ENCODE measurements around the gene IWS1. TPM values are rescaled to one million over a fixed set of nuclear protein-coding genes. Genes with fewer than 3 reads are reported as not detected.
"Not testable (repeated sequence)": the region's sequence is repeated elsewhere in the genome, so short reads cannot be mapped to it uniquely, and the experiment has no call there.

IWS1 gene
- total RNA-seq, 2 experiments from 2014 or later, result 52.3 to 53.7 TPM

DNA sequence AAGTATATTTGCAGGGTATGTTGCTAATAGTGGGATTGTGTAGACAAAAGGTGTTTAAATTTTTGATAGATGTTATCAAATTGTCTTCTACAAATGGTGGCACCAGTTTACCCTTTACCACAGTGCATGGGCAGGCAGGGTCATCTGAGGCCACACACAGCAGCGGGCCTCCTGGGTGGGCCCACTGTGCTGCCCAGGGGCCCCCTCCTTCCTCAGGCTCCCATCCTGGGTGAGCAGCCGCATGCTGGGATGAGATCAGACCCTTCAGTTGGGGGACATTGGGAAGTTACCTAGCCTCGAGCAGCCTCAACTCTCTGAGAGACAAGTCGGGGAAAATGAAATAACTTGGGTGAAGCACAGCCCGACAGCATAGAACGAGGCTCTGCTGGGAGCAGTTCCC lies 18.9 kb upstream of the IWS1 start:
- Mint-ChIP-seq H3K4me3 (no peak overlapping the region), H3K27ac (no peak overlapping the region), H3K36me3 (ENCODE audit: low read depth) (no peaks in the 10 kb centered on the region), H3K4me1 (ENCODE audit: low read depth) (no peaks in the 10 kb centered on the region), H3K27me3 (peaks cover 11% of the 10 kb centered on the region), H3K9me3 (no peaks in the 10 kb centered on the region)
- DNase-seq, result no peak
- intact Hi-C loops (cut with micrococcal nuclease), result no loop called here
- TF ChIP-seq, protein P1, sequence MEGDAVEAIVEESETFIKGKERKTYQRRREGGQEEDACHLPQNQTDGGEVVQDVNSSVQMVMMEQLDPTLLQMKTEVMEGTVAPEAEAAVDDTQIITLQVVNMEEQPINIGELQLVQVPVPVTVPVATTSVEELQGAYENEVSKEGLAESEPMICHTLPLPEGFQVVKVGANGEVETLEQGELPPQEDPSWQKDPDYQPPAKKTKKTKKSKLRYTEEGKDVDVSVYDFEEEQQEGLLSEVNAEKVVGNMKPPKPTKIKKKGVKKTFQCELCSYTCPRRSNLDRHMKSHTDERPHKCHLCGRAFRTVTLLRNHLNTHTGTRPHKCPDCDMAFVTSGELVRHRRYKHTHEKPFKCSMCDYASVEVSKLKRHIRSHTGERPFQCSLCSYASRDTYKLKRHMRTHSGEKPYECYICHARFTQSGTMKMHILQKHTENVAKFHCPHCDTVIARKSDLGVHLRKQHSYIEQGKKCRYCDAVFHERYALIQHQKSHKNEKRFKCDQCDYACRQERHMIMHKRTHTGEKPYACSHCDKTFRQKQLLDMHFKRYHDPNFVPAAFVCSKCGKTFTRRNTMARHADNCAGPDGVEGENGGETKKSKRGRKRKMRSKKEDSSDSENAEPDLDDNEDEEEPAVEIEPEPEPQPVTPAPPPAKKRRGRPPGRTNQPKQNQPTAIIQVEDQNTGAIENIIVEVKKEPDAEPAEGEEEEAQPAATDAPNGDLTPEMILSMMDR (IDR thresholded peaks at IDR 0.05), result no peak
- ATAC-seq, result no peak
- ChIA-PET CTCF (no interaction called here), POLR2A (no interaction called here)

DNA sequence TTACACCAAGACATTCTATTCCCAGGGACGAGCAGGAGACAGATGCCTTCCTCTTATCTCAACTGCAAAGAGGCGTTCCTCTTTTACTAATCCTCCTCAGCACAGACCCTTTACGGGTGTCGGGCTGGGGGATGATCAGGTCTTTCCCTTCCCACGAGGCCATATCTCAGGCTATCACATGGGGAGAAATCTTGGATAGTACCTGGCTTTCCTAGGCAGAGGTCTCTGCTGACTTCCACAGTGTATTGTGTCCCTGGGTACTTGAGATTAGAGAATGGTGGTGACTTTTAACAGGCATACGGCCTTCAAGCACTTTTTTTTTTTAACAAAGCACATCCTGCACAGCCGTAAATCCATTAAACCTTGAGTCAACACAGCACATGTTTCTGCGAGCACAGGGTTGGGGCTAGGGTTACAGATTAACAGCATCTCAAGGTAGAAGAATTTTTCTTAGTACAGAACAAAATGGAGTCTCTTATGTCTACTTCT lies 16.8 kb upstream of the IWS1 start:
- H3K4me1 Mint-ChIP-seq (ENCODE audit: low read depth); CTCF ChIA-PET; H3K27ac Mint-ChIP-seq; ATAC-seq; H3K9me3 Mint-ChIP-seq; H3K4me3 Mint-ChIP-seq; intact Hi-C loops (cut with micrococcal nuclease); POLR2A ChIA-PET; H3K27me3 Mint-ChIP-seq; H3K36me3 Mint-ChIP-seq (ENCODE audit: low read depth); DNase-seq: not testable (repeated sequence)

DNA sequence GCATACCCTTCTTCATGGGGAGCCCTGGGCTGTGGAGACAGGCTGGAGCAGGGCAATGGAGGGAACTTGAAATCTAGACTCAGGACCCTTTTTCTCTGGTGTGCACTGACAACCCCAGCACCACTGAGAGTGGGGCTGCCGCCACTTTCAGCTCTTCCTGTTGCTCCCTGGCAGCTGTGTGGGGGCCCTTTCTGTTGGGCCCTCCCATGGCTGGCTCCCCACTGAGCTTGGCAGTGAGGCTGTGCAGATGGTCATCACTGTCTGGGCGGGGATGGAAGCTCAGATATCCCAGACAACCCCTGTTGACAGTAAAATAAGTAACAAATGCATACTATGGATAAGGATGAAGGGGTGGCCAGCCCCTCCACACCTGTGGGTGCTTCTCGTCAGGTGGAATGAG lies 15.9 kb upstream of the IWS1 start:
- CTCF ChIA-PET, result no interaction called here
- DNase-seq (no peak), ATAC-seq (no peak)
- no peak overlapping the region for H3K27ac Mint-ChIP-seq
- intact Hi-C loops (cut with micrococcal nuclease), result no loop called here
- peaks cover 8% of the 10 kb centered on the region for H3K27me3 Mint-ChIP-seq
- TF ChIP-seq, protein P1 (IDR thresholded peaks at IDR 0.05), result no peak
- no peaks in the 10 kb centered on the region for H3K36me3 Mint-ChIP-seq (ENCODE audit: low read depth)
- H3K4me3 Mint-ChIP-seq, result no peak overlapping the region
- no peaks in the 10 kb centered on the region for H3K9me3 Mint-ChIP-seq
- H3K4me1 Mint-ChIP-seq (ENCODE audit: low read depth), result no peaks in the 10 kb centered on the region
- POLR2A ChIA-PET, result no interaction called here

DNA sequence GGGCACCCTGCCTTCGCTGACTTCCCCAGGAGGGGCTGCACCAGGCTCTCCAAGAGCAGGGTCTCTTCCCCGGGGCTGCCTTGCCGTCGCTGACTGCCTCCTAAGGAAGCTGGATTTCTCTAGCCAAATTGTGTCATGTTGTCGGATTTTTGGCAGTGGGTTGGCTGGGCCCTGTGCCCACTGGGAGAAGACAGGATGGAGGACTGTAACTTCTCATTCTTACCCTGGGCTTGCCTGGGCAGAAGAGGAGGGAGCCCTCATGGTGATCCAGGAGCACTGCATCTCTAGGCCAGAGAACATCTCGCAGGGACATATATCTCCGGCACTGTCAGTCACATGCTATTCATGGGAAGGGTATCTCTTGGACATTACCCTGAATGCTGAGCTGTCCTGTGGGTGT lies 15.5 kb upstream of the IWS1 start:
- H3K9me3 Mint-ChIP-seq, result no peaks in the 10 kb centered on the region
- CTCF ChIA-PET, result no interaction called here
- no peaks in the 10 kb centered on the region for H3K36me3 Mint-ChIP-seq (ENCODE audit: low read depth)
- TF ChIP-seq, protein P1 (IDR thresholded peaks at IDR 0.05), result no peak
- POLR2A ChIA-PET, result no interaction called here
- ATAC-seq (no peak), DNase-seq (no peak)
- no peak overlapping the region for H3K4me3 Mint-ChIP-seq
- H3K27ac Mint-ChIP-seq, result no peak overlapping the region
- intact Hi-C loops (cut with micrococcal nuclease), result no loop called here
- H3K4me1 Mint-ChIP-seq (ENCODE audit: low read depth), result no peaks in the 10 kb centered on the region
- peaks cover 4% of the 10 kb centered on the region for H3K27me3 Mint-ChIP-seq

DNA sequence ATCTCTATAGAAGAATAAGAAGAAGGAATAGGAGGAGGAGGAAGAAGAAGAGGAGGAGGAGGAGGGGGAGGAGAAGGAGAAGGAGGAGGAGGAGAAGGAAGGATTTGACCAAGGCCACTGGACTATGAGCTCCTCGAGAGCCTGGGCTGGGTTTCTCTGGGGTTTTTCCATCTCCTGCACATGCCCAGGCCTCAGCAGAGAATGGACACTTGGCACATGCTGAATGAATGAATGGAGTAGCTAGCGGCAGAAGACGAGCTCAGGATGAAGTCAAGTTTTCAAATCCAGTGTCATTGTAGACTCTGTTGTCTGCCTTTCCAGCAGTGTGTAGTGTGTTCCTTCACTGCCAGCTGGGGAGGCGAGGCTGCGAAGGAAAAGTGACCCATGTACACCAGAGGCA lies 11.4 kb upstream of the IWS1 start:
- TF ChIP-seq, protein P1 (IDR thresholded peaks at IDR 0.05), result no peak
- Mint-ChIP-seq H3K4me1 (ENCODE audit: low read depth) (no peaks in the 10 kb centered on the region), H3K27ac (no peak overlapping the region), H3K27me3 (peaks cover 2% of the 10 kb centered on the region), H3K4me3 (no peak overlapping the region), H3K36me3 (ENCODE audit: low read depth) (no peaks in the 10 kb centered on the region), H3K9me3 (no peaks in the 10 kb centered on the region)
- DNase-seq (no peak), ATAC-seq (no peak)
- intact Hi-C loops (cut with micrococcal nuclease), result no loop called here
- ChIA-PET CTCF (interaction anchor here (0.7 kb wide), 1 partner anchor 54 kb away, joined by 3 read pairs; no protein-coding TSS in a partner anchor), POLR2A (interaction anchor here (1.2 kb wide), 1 partner anchor 11 kb away, joined by 5 read pairs; the partner anchor contains the start of gene IWS1)
